ENCODE results near the gene SGCG.

GRCh38 chr13:23141964-23142363 is 38.8 kb upstream of the SGCG start:
- TF ChIP-seq CTCF (IDR thresholded peaks at IDR 0.05) (no peak), POLR2A (IDR thresholded peaks at IDR 0.05) (no peak), POLR2AphosphoS5 (IDR thresholded peaks at IDR 0.05) (no peak)

All from breast epithelium (tissue), 3 donors.